ENCODE data around the gene SNAPC1.
"Not testable (repeated sequence)": the region's sequence is repeated elsewhere in the genome, so short reads cannot be mapped to it uniquely, and the experiment has no call there.

The SNAPC1 gene, protein sequence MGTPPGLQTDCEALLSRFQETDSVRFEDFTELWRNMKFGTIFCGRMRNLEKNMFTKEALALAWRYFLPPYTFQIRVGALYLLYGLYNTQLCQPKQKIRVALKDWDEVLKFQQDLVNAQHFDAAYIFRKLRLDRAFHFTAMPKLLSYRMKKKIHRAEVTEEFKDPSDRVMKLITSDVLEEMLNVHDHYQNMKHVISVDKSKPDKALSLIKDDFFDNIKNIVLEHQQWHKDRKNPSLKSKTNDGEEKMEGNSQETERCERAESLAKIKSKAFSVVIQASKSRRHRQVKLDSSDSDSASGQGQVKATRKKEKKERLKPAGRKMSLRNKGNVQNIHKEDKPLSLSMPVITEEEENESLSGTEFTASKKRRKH

DNA sequence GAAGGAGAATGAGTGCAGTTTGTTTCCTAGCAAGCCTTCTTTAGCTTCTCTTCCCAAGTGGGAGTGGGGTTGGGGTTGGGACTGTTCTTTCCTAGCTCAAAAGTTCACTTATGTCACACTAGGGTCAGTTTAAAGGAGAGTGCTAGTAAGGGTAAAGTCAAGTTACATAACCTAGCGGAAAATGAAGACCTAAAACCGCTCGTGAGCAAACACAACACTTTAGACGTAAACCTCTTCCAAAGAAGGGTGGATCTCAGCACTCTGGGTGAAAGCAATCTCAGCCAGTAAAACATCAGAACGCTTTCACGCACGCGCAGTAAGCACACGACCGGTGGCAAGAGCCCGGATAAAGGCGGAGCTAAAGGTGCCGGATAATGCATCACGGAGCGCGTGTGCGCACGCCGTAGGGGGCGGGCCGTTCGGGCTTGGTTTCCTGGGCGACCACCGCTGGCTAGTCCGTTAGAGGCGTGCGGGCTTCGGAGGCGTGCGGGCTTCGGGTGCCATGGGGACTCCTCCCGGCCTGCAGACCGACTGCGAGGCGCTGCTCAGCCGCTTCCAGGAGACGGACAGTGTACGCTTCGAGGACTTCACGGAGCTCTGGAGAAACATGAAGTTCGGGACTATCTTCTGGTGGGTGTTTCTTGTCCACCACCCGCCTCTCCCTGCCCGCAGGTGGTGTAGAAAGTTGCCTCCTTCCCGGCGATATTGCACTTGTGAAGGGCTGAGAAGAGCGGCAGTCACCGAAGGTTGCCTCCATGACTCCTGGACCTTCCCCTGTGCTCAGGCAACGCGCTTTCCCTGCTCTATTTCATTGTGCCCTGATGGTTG lies at the start of gene SNAPC1:
TSS of gene SNAPC1 (plus strand) at position 462 of the 828 bp plus-strand sequence. CDS start at position 503, 41 bp downstream.
- H3K27ac ChIP-seq, result peak within 1 kb of the TSS; percentile 67
- peak; percentile 87 for DNase-seq (ENCODE audit: low read depth, low spot score)

DNA sequence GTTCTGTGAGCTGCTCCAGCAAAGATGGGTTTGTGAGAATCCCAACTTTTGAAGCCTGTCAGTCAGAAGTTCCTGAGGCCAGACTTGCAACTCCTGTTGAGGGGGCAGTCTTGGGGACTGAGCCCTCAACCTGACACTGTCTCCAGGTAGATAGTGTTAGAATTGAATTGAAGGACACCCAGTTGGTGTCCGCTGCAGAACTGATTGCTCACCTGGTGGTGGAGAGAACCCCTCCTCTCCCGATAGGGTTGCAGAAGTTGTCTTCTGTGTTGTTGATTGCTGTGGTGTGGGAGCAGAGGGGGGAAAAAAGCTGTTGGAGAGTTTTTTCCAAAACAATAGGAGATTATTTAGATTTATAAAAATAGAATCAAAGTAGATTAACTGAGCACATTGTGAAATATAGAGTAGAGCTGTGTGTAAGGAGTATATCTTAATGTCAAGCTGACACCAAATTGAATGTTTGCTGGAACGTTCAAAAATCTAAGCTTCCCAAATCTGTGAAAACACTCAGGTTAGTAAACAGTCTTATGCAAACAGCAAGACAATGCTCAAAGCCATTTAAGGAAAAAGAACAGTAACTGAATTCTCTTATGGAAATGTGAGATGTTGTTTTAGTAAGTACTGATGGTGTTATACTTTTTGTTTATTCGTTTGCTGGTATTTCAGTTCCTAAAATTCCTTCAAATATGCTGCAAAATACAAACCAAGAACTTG lies 48.3 kb upstream of the SNAPC1 start:
- no peak overlapping the region for H3K27ac ChIP-seq
- no peak for DNase-seq (ENCODE audit: low read depth, low spot score)

DNA sequence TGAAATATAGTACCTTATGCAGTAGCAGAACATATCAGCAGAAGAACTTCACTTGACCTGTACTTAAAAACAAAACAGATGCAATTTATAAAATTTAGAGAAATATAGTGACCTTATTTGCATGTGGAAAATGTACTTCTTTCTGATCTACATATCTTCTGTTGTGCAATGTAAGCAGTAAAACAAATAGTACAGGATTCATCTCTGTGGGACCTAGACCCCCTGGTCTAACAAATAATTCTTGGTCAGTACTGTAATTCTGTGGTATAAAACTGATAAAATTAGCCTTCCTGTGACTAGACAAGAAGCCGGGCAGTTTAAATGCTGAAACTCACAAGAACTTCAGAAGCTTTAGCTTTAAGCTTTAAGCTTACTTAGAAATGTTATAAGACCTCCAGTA lies 45.3 kb upstream of the SNAPC1 start:
- no peak overlapping the region for H3K27ac ChIP-seq
- DNase-seq (ENCODE audit: low read depth, low spot score), result no peak

DNA sequence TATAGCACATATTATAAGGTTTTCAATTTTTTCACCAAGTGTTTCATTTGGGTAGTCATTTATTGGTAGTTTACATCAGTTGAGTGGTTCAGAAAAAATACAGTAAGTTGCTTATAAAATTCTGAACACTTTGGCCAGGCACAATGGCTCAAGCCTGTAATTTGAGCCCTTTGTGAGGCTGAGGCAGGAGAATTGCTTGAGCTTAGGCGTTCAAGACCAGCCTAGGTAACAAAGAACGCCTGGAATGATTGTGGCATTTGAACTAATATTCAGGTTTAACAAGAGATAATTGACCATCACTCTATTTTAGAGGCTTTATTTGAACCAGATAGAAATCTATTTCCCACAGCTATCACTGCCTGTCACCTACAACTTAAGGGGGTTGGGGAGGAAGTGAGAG lies 44.2 kb upstream of the SNAPC1 start:
- H3K27ac ChIP-seq, result no peak overlapping the region
- DNase-seq (ENCODE audit: low read depth, low spot score), result no peak

DNA sequence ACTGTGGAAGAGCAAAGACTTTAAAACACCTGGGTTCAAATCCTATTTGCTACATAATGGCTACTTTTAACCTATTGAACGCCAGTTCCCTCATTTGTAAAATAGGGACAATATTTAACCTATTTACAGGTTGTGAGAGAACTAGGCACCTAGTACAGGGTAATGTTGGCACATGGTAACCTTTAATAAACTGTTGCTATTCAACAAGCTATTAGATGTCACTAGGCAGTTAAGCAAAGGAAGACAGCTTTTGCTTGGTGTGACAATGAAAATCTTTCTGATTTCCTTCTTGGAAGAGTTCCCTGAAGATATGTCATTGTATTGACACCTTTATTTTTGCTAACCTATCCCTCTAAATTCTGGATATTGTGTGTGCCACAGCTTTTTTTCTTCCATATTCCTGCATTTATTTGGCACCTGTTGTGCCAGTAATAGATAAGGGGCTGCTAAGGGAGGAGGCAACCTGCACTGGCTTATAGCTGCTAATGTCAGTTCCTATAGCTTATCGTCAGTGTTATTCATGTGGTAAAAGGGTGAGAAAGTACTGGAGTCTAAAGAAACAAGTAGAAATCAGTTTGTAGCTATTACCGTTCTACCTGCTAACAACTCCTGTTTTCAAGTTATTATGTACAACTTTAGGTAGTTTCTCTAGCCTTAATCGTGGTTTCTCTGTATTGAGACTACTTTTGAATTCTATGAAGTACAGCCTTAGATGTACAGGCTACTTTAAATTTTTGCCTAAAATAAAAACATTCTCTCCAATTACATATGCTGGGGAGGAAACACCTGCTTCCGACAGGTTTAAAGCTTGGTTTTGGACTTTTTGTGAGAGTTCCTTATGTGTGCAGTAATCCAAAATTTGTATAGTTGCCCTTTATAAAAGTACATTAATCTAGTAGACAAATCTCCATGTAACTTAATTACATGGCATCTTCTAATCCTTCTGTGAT lies 42.6 kb upstream of the SNAPC1 start:
- H3K27ac ChIP-seq, result peak overlapping the region; percentile 11
- no peak for DNase-seq (ENCODE audit: low read depth, low spot score)

DNA sequence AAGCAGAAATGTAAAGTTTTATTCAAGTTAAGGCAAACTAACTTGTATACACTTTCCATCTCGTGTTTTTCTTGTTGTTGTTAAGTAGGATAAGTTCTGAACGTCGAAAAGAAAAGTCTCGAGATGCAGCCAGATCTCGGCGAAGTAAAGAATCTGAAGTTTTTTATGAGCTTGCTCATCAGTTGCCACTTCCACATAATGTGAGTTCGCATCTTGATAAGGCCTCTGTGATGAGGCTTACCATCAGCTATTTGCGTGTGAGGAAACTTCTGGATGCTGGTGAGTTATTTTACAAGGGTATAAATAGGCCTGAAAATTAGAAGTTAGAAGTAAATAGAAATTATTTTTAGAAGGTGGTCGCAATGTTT lies 41.9 kb upstream of the SNAPC1 start:
- DNase-seq (ENCODE audit: low read depth, low spot score), result no peak

DNA sequence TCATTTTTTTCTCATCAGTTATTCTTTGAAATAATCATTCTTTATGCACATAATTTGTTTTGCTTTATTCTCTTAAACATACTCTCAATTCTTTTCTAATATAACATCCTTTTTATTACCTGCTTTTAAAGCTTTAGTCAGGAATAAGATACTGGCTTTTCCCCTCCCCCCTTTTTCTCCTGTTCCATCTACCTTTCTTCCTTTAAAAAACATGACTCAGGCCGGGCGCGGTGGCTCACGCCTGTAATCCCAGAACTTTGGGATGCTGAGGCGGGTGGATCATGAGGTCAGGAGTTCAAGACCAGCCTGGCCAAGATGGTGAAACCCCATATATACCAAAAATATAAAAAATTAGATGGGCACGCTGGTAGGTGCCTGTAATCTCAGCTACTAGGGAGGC lies 41.5 kb upstream of the SNAPC1 start:
- DNase-seq (ENCODE audit: low read depth, low spot score), result no peak
- peak overlapping the region; percentile 4 for H3K27ac ChIP-seq

More for the DNA sequence above, 41.9 kb upstream of the SNAPC1 start:
- H3K27ac ChIP-seq, result peak overlapping the region; percentile 4

DNA sequence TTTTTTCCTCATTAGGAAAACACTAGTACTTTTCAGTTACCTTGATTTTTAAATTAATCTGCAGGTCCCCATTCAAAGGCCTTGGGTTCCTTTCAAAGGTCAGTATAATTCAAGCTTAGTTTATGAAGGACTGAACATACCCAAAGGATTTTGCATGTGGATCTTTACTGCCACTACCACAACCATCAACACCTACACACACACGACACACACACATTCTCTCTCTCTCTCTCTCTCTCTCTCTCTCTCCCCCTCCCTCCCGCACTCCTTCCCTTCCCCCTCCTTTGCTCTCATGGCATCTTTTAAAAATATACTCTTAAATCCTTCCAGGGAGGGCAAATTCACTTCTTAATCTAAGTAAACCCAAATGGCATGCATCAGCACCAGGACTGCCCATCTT lies 38.1 kb upstream of the SNAPC1 start:
- no peak for DNase-seq (ENCODE audit: low read depth, low spot score)
- no peak overlapping the region for H3K27ac ChIP-seq

DNA sequence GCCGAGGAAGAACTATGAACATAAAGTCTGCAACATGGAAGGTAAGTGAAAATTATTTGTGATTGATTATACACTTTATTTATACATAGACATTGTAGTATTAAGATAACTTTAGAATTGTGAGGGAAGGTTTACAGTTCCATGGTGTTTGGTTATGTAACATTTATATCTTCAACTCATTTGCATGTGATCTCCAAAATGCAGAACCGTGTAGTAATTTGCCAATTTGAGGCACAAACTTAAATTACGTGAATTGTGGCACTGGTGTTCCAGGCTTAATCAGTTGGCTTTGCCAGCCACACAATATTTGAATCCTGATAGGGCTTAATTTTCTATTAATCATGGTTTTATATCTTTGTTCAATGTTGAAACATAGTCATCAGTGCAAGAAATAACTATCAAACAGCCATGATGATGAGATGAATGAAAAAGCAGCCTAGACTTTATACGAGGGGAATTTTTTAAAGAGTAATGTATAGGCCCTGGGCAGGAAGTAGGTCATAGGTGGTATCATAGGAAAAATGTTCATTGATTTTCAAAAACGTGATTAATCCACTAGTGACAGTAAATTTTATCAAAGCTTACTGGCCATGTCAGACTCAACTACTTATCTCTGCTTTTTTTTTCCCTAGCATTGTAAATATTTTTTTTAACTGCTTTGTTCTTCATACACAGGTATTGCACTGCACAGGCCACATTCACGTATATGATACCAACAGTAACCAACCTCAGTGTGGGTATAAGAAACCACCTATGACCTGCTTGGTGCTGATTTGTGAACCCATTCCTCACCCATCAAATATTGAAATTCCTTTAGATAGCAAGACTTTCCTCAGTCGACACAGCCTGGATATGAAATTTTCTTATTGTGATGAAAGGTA lies 35.2 kb upstream of the SNAPC1 start:
- DNase-seq (ENCODE audit: low read depth, low spot score), result no peak
- H3K27ac ChIP-seq, result peak overlapping the region; percentile 38

DNA sequence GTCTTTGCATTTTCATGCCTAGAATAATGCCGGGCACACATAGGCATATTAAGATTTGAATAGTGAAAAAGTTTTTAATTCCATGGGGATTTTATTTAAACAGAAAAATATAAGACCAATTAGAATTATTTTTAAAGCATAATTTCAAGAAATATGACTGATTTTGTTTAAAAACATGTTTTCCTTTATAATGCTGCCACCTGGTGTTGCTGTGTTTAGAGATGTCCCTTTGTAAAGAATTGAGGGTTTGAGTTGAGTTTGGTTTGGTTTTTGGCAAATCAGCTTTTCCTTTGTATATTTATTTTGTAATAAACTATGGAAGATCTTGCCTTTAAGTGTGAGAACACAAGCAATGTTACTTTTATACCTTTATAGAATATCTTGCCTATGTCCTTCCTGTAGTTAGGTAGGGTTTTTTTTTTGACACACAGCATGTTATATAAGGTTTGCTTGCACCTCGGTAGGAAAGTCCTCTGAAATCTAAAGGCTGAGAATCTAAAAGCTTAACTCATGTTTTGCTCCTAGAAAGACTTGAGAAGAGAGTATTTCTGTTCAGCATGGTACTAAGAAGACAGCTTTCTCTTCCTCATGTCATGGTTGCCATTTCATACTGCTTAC lies 31.4 kb upstream of the SNAPC1 start:
- no peak for DNase-seq (ENCODE audit: low read depth, low spot score)
- peak overlapping the region; percentile 38 for H3K27ac ChIP-seq

DNA sequence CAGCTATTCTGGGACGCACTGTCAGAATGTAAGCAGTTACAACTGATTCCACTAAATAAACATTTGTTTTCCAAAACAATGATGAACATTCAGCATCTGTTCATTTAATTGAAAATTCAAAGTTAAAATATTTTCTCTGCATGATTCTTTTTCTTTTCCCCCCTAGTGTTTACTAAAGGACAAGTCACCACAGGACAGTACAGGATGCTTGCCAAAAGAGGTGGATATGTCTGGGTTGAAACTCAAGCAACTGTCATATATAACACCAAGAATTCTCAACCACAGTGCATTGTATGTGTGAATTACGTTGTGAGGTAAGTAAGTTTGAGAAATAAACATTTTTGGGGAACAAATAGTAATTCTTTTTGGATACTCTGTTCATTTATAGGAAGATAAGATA lies 28.2 kb upstream of the SNAPC1 start:
- no peak for DNase-seq (ENCODE audit: low read depth, low spot score)
- no peak overlapping the region for H3K27ac ChIP-seq

DNA sequence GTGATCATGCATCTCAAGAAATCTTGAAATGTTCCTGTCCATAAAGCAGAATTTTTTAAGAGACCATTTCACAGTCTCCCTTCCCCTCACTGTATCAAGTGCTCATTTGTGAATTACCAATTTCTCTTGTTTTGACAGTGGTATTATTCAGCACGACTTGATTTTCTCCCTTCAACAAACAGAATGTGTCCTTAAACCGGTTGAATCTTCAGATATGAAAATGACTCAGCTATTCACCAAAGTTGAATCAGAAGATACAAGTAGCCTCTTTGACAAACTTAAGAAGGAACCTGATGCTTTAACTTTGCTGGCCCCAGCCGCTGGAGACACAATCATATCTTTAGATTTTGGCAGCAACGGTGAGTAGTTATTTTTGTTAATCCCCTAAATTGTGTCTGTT lies 25.5 kb upstream of the SNAPC1 start:
- no peak overlapping the region for H3K27ac ChIP-seq
- DNase-seq (ENCODE audit: low read depth, low spot score), result no peak

DNA sequence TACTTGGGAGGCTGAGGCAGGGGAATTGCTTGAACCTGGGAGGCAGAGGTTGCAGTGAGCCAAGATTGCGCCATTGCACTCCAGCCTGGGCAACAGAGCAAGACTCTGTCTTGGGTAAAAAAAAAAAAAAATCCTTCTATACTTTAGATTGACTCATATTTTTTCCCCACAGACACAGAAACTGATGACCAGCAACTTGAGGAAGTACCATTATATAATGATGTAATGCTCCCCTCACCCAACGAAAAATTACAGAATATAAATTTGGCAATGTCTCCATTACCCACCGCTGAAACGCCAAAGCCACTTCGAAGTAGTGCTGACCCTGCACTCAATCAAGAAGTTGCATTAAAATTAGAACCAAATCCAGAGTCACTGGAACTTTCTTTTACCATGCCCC lies 24.3 kb upstream of the SNAPC1 start:
- DNase-seq (ENCODE audit: low read depth, low spot score), result no peak
- no peak overlapping the region for H3K27ac ChIP-seq

DNA sequence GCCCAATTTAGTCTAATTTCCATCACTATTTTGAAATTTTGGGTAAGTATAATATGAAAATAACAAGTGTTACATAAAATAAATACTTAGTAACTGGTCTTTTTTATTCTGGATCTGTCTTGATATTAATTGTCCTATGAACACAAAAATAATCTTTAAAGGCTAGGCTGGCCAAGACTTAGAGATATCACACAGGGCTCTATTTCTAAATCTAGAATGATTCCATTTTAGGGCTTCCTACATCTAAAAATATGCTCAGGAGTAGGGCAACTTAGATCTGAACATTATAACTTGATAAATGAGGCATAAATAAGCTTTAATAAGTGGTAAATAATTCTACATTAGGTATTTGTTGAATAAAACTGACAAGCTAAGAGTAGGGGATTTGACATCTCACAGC lies 23.1 kb upstream of the SNAPC1 start:
- no peak overlapping the region for H3K27ac ChIP-seq
- no peak for DNase-seq (ENCODE audit: low read depth, low spot score)

DNA sequence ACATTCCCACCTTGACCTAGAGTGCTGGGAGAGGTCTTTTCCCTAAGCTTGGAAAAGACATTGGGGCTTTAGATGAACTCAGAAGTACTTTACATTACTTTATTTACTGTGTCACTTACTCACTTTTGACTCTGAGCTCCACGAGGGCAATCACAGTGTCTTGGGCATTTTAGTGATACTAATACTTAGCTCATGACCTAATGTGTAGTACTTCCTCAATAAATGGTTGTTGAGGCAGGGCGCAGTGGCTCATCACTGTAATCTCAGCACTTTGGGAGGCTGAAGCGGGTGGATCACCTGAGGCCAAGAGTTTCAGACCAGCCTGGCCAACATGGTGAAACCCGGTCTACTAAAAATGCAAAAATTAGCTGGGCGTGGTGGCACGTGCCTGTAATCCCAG lies 19.8 kb upstream of the SNAPC1 start:
- no peak for DNase-seq (ENCODE audit: low read depth, low spot score)
- H3K27ac ChIP-seq, result no peak overlapping the region

DNA sequence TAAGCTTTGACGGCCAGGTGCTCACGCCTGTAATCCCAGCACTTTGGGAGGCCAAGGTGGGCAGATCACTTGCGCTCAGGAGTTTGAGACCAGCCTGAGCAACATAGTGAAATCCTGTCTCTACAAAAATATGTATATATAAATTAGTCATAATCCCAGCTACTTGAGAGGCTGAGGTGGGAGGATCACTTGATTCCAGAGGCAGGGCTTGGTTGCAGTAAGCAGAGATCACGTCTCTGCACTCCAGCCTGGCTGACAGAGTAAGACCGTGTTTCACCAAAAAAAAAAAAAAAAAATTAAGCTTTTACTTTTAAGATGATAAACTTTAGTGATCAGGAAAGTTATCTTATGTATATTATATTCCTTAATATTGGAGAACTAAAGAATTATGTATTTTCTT lies 18.0 kb upstream of the SNAPC1 start:
- H3K27ac ChIP-seq, result no peak overlapping the region

DNA sequence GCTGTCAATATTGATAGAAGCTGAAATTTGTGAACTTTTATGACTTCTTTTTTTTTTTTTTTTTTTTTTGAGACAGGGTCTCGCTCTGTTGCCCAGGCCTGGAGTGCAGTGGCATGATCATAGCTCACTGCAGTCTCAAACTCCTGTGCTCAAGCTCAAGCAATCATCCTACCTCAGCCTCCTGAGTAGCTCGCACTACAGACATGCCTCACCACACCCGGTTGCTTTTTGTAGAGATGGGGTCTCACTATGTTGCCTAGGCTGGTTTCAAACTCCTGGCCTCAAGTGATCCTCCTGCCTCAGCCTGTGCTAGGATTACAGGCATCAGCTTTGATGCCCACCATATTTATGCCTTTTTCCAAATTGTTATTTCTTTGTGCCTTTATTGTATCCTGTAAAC lies 15.9 kb upstream of the SNAPC1 start:
- H3K27ac ChIP-seq; DNase-seq (ENCODE audit: low read depth, low spot score): not testable (repeated sequence)

More for the DNA sequence above, 18.0 kb upstream of the SNAPC1 start:
- no peak for DNase-seq (ENCODE audit: low read depth, low spot score)

DNA sequence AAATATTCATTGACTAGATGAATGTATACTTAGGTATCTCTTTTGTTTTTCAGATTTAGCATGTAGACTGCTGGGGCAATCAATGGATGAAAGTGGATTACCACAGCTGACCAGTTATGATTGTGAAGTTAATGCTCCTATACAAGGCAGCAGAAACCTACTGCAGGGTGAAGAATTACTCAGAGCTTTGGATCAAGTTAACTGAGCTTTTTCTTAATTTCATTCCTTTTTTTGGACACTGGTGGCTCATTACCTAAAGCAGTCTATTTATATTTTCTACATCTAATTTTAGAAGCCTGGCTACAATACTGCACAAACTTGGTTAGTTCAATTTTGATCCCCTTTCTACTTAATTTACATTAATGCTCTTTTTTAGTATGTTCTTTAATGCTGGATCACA lies 15.3 kb upstream of the SNAPC1 start:
- no peak overlapping the region for H3K27ac ChIP-seq
- no peak for DNase-seq (ENCODE audit: low read depth, low spot score)
